GM13977 (cell line): ENCODE measurements around the gene ADCY9.

Experiments used
- DNase-seq: peaks from one replicate; pipeline ENCODE4 v3.0.0; 2012; ENCODE audit warnings: low spot score
- CTCF ChIP-seq: IDR thresholded peaks from 2 replicates; pipeline ENCODE4 v1.5.1; 2012; ENCODE audit warnings: mild to moderate bottlenecking, control low read depth; ENCODE audit not compliant: insufficient read depth; ENCODE audit errors: extremely low read depth, missing control alignments
- in situ Hi-C: fragments of 300-500 bp; cut with MboI; formaldehyde crosslinking; loops from one replicate; pipeline ENCODE4 v1.12.0; 2022; ENCODE audit warnings: low sequenced_read_pairs, low pct_unique_long_range_greater_than_20kb, mixed read lengths, inconsistent platforms; ENCODE audit not compliant: unreplicated experiment

ADCY9 gene

GRCh38 chr16:3924763-3925162, 191.5 kb downstream of the ADCY9 start:
- TF ChIP-seq CTCF: no peak
- no peak for DNase-seq
- in situ Hi-C loops: no loop called here

- in situ Hi-C loops: no loop called here
- no peak for TF ChIP-seq CTCF
- DNase-seq: no peak
Measured at GRCh38 chr16:3922241-3922640, 194.0 kb downstream of the ADCY9 start.

- no peak for DNase-seq
- TF ChIP-seq CTCF: no peak
- in situ Hi-C loops: no loop called here
Measured at GRCh38 chr16:3920206-3920605, 196.0 kb downstream of the ADCY9 start.

GRCh38 chr16:3919413-3919812, 196.8 kb downstream of the ADCY9 start:
- TF ChIP-seq CTCF: no peak
- in situ Hi-C loops: no loop called here
- no peak for DNase-seq

- in situ Hi-C loops: no loop called here
- no peak for TF ChIP-seq CTCF
- DNase-seq: no peak
Measured at GRCh38 chr16:3915426-3916260, 200.6 kb downstream of the ADCY9 start.

GRCh38 chr16:3912897-3913296, 203.3 kb downstream of the ADCY9 start:
- no peak for TF ChIP-seq CTCF
- DNase-seq: no peak
- in situ Hi-C loops: no loop called here
